Gastrocnemius medialis (tissue), 4 donors: Measurements from ENCODE around the gene PLIN5.

Source experiments
- POLR2A ChIP-seq, 2 donors: fragments of 450-650 bp; IDR thresholded peaks; one replicate each; pipeline ENCODE4 v1.6.1; 2017; ENCODE audit warnings: antibody characterized with exemption in 2 of 2, mild to moderate bottlenecking in 2 of 2, moderate library complexity in 2 of 2
- TF ChIP-seq, protein P1 (sequence below), 5 experiments: fragments of 450-650 bp in 3 of 5; fragments of 200-600 bp in 2 of 5; sonication (generic) in 2 of 5; IDR thresholded peaks in 4 of 5; conservative IDR thresholded peaks in 1 of 5; 1 replicate in 4 of 5; 2 replicates in 1 of 5; pipeline ENCODE4 v1.5.1; 2016 to 2019; ENCODE audit warnings: antibody characterized with exemption in 5 of 5, mild to moderate bottlenecking in 3 of 5, moderate library complexity in 3 of 5

- TF ChIP-seq, protein P1, sequence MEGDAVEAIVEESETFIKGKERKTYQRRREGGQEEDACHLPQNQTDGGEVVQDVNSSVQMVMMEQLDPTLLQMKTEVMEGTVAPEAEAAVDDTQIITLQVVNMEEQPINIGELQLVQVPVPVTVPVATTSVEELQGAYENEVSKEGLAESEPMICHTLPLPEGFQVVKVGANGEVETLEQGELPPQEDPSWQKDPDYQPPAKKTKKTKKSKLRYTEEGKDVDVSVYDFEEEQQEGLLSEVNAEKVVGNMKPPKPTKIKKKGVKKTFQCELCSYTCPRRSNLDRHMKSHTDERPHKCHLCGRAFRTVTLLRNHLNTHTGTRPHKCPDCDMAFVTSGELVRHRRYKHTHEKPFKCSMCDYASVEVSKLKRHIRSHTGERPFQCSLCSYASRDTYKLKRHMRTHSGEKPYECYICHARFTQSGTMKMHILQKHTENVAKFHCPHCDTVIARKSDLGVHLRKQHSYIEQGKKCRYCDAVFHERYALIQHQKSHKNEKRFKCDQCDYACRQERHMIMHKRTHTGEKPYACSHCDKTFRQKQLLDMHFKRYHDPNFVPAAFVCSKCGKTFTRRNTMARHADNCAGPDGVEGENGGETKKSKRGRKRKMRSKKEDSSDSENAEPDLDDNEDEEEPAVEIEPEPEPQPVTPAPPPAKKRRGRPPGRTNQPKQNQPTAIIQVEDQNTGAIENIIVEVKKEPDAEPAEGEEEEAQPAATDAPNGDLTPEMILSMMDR (IDR thresholded peaks at IDR 0.05 in 4 of 5, conservative IDR thresholded peaks at IDR 0.05 in 1 of 5): no peak
- TF ChIP-seq POLR2A (IDR thresholded peaks at IDR 0.05): no peak
These were observed 30.0 kb downstream of the PLIN5 start for GRCh38 chr19:4504891-4505569.
